GM19351 (cell line): ENCODE data around the gene COPG2.

ENCODE experiments used
- ATAC-seq: cut with Tn5 transposase; IDR thresholded peaks from one replicate; pipeline ENCODE4 v1.9.1; 2021; ENCODE audit warnings: mild to moderate bottlenecking, moderate library complexity; ENCODE audit not compliant: unreplicated experiment

The COPG2 gene

GRCh38 chr7:130500910-130501309, 167.6 kb downstream of the COPG2 start:
- no peak for ATAC-seq

DNA sequence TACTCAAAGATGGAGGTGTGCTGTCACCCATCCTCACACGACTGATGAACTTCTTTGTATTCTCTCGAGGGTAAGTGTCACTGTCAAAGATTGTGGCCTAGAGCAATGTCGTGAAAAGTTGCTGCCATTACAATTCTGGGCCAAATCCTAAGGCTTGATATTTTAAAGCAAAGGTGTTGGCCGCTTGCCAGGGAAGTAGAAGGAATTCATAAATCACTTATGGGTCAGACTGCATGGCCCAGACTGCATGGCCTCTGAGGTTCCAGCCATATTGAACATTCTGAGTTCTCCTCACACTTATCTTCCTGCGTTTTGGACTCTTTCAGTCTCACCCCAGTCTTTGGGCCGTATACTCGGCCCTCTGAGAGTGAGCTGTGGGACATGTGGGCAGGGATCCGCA, 168.1 kb downstream of the COPG2 start:
- ATAC-seq, result no peak

DNA sequence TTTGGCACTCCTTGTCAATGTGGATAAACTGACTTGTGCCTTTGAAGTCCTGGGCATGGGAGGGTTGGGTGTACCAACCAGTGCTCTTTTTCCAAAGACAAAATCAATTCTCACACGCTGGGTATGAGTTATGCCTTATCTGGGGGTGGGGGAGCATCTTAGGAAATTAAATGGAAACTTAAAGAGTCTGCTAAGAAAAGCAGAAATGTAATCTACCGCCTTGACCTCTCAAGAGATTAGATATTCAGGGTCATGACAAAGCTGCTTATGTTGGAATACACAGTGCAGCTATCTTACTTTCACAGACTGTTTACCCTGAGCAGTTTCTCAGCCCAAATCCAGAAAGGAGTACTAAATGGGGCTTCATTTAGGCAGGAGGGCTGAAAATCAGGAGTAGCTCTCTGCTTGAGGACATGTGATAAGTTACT, 174.1 kb downstream of the COPG2 start:
- ATAC-seq, result no peak

- ATAC-seq, result no peak
Measured at GRCh38 chr7:130493275-130493873, 175.2 kb downstream of the COPG2 start.

DNA sequence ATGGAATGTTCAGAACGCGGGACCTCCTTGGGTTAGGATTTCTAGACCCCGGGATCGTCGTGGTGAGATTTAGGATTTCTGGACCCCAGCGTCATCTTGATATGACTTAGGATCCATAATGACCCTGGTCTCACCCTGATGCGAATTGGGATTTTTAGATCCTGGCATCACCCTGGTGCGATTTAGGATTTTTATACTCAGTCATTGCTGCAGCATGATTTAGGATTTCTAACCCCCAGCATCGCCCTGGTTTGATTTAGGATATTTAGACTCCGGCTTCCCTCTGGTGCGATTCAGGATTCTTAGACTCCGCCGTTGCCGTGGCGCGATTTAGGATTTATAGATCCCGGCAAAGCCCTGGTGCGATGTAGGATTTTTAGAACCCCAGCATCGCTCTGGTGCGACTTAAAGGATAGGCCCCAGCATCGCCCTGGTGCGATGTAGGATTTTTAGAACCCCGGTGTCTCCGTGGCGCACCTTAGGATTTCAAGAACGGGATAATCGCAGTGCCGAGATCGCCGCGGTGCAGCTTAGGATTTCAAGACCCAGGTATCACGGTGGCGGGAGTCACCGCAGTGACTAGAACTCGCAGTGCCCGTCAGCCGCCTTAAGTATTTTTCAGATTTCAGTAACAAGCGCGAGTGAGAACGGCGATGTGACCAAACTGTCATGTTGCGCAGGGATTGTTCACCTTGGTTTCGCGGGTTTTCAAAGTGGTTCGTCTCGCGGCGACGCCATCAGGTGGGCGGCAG, 175.8 kb downstream of the COPG2 start:
- ATAC-seq, result no peak

DNA sequence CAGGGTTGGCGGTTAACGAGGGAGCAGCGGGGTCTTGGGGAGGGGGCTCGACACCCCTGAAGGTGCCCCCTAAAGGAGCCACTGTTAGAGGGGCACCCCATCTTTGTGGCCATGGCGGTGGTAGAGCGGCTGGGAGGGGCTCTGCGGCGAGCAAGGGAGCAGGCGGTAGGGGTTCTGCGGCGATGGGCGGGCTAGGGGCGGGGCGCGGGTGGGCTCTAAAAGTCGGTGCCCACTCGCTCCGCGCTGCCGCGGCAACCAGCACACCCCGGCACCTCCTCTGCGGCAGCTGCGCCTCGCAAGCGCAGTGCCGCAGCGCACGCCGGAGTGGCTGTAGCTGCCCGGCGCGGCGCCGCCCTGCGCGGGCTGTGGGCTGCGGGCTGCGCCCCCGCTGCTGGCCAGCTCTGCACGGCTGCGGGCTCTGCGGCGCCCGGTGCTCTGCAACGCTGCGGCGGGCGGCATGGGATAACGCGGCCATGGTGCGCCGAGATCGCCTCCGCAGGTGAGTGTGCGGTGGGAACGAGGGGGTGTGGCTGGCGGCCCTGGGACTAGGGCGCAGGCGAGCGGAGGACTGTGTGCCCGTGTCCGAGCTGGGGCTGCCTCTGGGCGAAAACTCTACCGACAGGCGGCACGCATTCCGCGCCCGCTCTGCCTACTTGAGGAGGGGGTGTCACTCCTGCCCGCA, 176.6 kb downstream of the COPG2 start, which contains the start of gene MEST:
MEST (plus strand) TSS at position 245 of the 682 bp plus-strand sequence; CDS start at position 474, 229 bp downstream.
- ATAC-seq, result no peak

DNA sequence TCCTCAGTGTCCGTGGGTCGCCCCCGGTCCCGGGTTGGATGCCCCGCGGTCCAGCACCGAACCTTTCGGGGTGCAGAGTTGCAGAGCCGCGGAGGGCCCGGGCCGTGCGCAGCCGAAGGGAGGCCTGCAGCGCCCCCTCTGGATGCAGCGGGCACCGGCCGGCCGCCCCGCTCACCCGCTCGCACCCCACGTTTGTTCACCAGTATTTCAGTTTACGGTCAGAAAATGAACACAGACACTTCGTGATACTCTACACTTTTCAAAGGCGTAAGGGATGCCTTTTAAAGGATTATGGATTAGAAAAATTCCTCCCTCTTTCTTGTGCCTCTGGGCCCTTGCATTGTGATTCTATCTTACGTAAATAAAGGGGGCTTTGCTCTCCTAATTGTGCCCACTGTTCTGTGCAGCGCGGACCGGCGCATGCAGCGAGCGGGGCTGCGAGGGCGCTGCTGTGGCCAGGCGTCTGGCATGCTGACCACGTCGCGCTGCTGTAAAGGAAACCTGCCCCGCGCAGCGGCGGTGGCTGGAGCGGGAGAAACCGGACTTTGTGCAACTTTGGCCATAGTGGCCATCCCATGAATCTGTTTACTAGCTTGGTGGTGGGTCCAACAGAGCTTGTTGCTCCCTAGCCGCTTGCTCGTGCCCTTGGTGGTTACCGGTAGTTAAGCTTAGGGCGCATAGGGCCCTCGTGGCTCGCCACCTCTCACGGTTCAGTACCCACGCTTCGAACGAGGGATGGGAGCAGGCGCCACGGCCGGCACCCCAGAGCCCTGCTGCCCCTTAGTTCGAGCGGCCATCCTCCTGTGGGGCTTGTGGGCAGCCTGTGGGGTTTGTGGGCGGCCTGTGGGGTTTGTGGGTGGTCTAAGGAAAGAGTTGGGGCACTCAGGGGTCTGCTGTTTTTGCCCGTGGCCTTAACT, 177.4 kb downstream of the COPG2 start:
- ATAC-seq, result no peak

GRCh38 chr7:130490311-130490791, 178.2 kb downstream of the COPG2 start:
- no peak for ATAC-seq

DNA sequence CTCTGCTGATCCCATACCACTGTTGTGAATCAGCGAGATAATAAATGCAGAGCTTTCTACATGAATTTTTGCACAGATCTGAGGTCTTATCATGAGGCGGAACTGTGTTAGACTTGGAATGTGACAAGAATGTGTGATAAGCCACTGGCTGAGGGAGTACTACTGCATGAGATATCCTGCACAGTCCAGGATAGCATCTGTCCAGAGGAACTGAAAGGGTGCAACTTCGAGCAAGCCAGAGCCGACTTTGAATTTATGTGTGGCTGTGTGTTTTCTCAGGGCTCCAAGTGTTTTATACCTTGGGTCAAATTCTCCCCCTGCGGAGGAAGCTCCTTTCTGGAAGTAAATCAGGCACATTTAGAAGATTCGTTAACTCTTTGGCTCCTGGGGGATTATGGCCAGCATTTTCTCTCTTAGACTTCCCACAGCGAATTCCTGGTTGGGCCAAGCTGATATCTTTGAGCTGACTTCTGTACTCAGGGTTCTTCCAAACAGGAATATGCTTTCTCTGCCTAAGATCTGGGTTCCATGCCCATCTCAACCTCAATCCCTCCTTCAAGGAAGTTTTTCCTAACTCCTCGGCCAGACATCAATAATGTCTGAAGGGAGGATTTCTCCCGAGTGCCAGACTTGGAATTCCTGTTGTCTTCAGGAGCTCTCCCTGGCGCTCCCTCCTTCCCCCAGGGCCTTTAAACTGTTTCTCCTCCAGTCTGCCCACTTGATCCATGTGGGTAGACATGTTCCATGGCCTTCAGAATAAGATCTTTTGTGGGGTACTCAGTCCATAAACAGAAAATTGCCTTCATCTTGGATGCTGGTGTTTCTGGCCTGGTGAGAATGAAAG, 179.2 kb downstream of the COPG2 start:
- ATAC-seq, result no peak

GRCh38 chr7:130488392-130489139, 180.0 kb downstream of the COPG2 start:
- no peak for ATAC-seq

GRCh38 chr7:130486954-130487436, 181.6 kb downstream of the COPG2 start:
- no peak for ATAC-seq

GRCh38 chr7:130486114-130486953, 182.2 kb downstream of the COPG2 start:
- peak; percentile 46 for ATAC-seq

GRCh38 chr7:130485734-130486113, 182.8 kb downstream of the COPG2 start:
- no peak for ATAC-seq

DNA sequence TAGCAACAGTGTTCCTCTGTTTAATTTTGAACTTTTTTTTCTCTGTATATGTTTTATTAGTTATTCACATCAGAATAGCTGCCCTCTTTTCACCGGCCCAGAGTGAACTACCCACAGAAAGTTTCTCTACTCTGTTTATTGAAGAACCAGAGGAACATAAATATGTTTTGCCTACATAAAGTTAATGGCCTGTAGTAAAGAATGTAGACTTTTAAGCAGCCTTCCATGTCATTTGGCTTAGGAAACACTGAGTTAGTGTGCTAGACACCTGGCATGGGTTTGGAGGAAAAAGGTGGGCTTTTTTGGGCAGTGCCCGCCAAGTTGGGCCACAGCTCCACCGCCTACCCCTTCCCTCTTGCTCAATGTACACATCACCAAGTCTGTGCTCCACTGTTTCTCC, 185.5 kb downstream of the COPG2 start:
- ATAC-seq, result no peak

DNA sequence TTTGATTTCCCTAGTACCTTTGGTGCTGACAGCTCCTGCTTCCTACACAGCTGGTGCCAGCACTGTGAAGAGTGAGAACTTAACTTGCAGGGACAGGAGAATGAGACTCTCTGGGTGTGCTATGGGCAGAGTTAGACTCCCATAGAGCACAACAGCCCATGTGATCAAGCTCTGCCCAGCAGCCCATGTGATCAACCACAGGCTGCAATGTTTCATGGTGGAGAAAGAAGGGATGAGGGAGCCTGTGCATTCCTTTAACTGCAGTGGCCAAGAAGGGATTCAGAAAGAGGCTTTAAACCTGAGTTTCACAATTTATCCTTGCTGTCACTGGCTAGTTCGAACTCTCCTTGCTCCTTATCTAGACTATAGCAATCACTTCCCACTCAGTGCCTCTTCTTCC, 186.7 kb downstream of the COPG2 start:
- ATAC-seq, result no peak

DNA sequence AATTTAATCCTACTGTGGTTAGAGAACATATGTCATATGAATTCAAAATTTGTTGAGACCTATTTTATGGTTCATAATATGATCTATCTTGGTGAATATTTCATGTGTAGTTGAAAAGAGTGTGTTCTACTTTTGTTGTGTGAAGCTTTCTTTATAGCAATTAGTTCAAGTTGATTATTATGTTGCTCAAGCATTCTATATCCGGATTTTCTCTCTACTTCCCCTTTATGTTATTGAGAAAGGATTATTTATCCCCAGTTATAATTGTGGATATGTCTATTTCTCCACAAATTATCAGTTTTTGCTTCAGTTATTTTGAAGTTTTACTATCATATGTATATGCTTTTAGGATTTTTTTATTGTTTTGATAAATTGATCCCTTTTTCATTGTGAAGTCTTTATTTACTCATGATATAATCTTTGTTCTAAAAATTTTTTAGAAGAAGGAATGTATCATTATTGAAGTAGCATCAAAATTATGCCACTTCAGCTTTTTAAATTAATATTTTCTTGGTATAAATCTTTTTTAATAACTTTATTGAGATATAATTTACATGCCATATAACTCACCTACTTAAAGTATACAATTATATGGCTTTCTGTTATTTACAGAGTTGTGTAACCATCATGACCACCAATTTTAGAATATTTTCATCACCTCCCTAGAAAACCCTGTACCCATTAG, 188.7 kb downstream of the COPG2 start:
- no peak for ATAC-seq

- no peak for ATAC-seq
Measured at GRCh38 chr7:130478991-130479390, 189.6 kb downstream of the COPG2 start.
